ENCODE results near the gene FRMPD4.

FRMPD4 gene

GRCh38 chrX:12352922-12353321 lies 214.6 kb downstream of the FRMPD4 start:
- in situ Hi-C loops (cut with MboI; ENCODE audit: low sequenced_read_pairs, unreplicated experiment): no loop called here

GRCh38 chrX:12360383-12360782 lies 222.1 kb downstream of the FRMPD4 start:
- no peak for TF ChIP-seq CTCF (IDR thresholded peaks at IDR 0.05; ENCODE audit: borderline replicate concordance, control extremely low read depth, extremely low read depth, insufficient read depth, missing control alignments)
- in situ Hi-C loops (cut with MboI; ENCODE audit: low sequenced_read_pairs, unreplicated experiment): no loop called here
- no peak for DNase-seq (ENCODE audit: low spot score)

More at GRCh38 chrX:12352922-12353321, 214.6 kb downstream of the FRMPD4 start:
- TF ChIP-seq CTCF (IDR thresholded peaks at IDR 0.05; ENCODE audit: borderline replicate concordance, control extremely low read depth, extremely low read depth, insufficient read depth, missing control alignments): no peak
- no peak for DNase-seq (ENCODE audit: low spot score)

GRCh38 chrX:12360986-12361598 lies 222.8 kb downstream of the FRMPD4 start:
- DNase-seq (ENCODE audit: low spot score): no peak
- in situ Hi-C loops (cut with MboI; ENCODE audit: low sequenced_read_pairs, unreplicated experiment): no loop called here
- no peak for TF ChIP-seq CTCF (IDR thresholded peaks at IDR 0.05; ENCODE audit: borderline replicate concordance, control extremely low read depth, extremely low read depth, insufficient read depth, missing control alignments)

GRCh38 chrX:12363216-12363615 lies 224.9 kb downstream of the FRMPD4 start:
- TF ChIP-seq CTCF (IDR thresholded peaks at IDR 0.05; ENCODE audit: borderline replicate concordance, control extremely low read depth, extremely low read depth, insufficient read depth, missing control alignments): no peak
- in situ Hi-C loops (cut with MboI; ENCODE audit: low sequenced_read_pairs, unreplicated experiment): no loop called here
- DNase-seq (ENCODE audit: low spot score): no peak

- in situ Hi-C loops (cut with MboI; ENCODE audit: low sequenced_read_pairs, unreplicated experiment): no loop called here
- no peak for DNase-seq (ENCODE audit: low spot score)
- TF ChIP-seq CTCF (IDR thresholded peaks at IDR 0.05; ENCODE audit: borderline replicate concordance, control extremely low read depth, extremely low read depth, insufficient read depth, missing control alignments): no peak
Measured at GRCh38 chrX:12366440-12366839, 228.2 kb downstream of the FRMPD4 start.

GRCh38 chrX:12367254-12367653 lies 229.0 kb downstream of the FRMPD4 start:
- no peak for TF ChIP-seq CTCF (IDR thresholded peaks at IDR 0.05; ENCODE audit: borderline replicate concordance, control extremely low read depth, extremely low read depth, insufficient read depth, missing control alignments)
- DNase-seq (ENCODE audit: low spot score): no peak
- in situ Hi-C loops (cut with MboI; ENCODE audit: low sequenced_read_pairs, unreplicated experiment): no loop called here
